OCI-LY7 (cell line): ENCODE measurements around the gene COL16A1. TPM values are rescaled to one million over a fixed set of nuclear protein-coding genes. Genes with fewer than 3 reads are reported as not detected.

ENCODE experiments used
- BruUV-seq: library from RNA; stranded (reverse); fragments of 400-500 nt; replicated peaks from 2 replicates; lab custom pipeline; 2021; lab: Mats Ljungman, UMichigan
- CTCF ChIA-PET: fragments of 300-600 bp; sonication (Branson Sonifier 250); formaldehyde crosslinking; loops from one replicate; lab custom pipeline; 2022; ENCODE audit warnings: antibody characterized with exemption; ENCODE audit not compliant: unreplicated experiment; lab: Charles Lee
- POLR2A ChIA-PET: fragments of 300-600 bp; sonication (Branson Sonifier 250); formaldehyde crosslinking; loops from one replicate; lab custom pipeline; 2022; ENCODE audit warnings: antibody characterized with exemption; lab: Charles Lee
- DNase-seq: peaks from one replicate; pipeline ENCODE4 v3.0.0-alpha.2; 2015; ENCODE audit warnings: low spot score
- H2AFZ ChIP-seq: fragments of 200-600 bp; sonication (generic), shearing (Covaris generic); 2 replicates; pipeline ENCODE4 v1.6.1; 2014; ENCODE audit warnings: mild to moderate bottlenecking, antibody characterized with exemption, low read length, moderate library complexity
- H3K27ac ChIP-seq: fragments of 200-600 bp; sonication (generic); 2 replicates; pipeline ENCODE4 v1.5.1; 2014; ENCODE audit warnings: mixed run types, low read depth, mild to moderate bottlenecking, moderate library complexity, low read length, inconsistent platforms; ENCODE audit not compliant: poor library complexity, severe bottlenecking
- H3K36me3 ChIP-seq: fragments of 200-600 bp; sonication (generic); 2 replicates; pipeline ENCODE4 v1.6.1; 2014; ENCODE audit warnings: mild to moderate bottlenecking, antibody characterized with exemption, low read length, moderate library complexity, mixed read lengths; ENCODE audit not compliant: insufficient read depth
- H3K4me1 ChIP-seq: fragments of 200-600 bp; sonication (generic); 2 replicates; pipeline ENCODE4 v1.5.1; 2014; ENCODE audit warnings: mild to moderate bottlenecking, low read length; ENCODE audit not compliant: insufficient read depth, poor library complexity, severe bottlenecking
- H3K4me2 ChIP-seq: fragments of 200-600 bp; sonication (generic); 2 replicates; pipeline ENCODE4 v1.6.1; 2014; ENCODE audit warnings: mild to moderate bottlenecking, low read length
- H3K4me3 ChIP-seq: fragments of 200-600 bp; sonication (generic); 2 replicates; pipeline ENCODE4 v1.5.1; 2014; ENCODE audit warnings: mild to moderate bottlenecking, low read depth, low read length; ENCODE audit not compliant: poor library complexity, severe bottlenecking
- H3K79me2 ChIP-seq: fragments of 200-600 bp; sonication (generic); 2 replicates; pipeline ENCODE4 v1.6.1; 2016; ENCODE audit warnings: low read depth, mild to moderate bottlenecking, low read length, moderate library complexity, mixed read lengths; ENCODE audit not compliant: insufficient read depth
- H3K9me2 ChIP-seq: fragments of 200-600 bp; sonication (generic); 2 replicates; pipeline ENCODE4 v1.6.1; 2016; ENCODE audit warnings: mild to moderate bottlenecking, low read length, mixed read lengths; ENCODE audit not compliant: insufficient read depth
- H3K9me3 ChIP-seq: fragments of 200-600 bp; sonication (generic); 2 replicates; pipeline ENCODE4 v1.6.1; 2014; ENCODE audit warnings: mild to moderate bottlenecking, mixed run types, low read length, mixed read lengths
- H4K20me1 ChIP-seq: fragments of 200-600 bp; sonication (generic); 2 replicates; pipeline ENCODE4 v1.6.1; 2014; ENCODE audit warnings: mild to moderate bottlenecking, antibody characterized with exemption, low read length, moderate library complexity, mixed read lengths; ENCODE audit not compliant: insufficient read depth
- CTCF ChIP-seq: fragments of 200-600 bp; sonication (generic); conservative IDR thresholded peaks from 2 replicates; pipeline ENCODE4 v1.5.1; 2014; ENCODE audit warnings: mild to moderate bottlenecking, antibody characterized with exemption, low read length, moderate library complexity, mixed read lengths
- EZH2phosphoT487 ChIP-seq: fragments of 200-600 bp; sonication (generic); IDR thresholded peaks from 2 replicates; pipeline ENCODE4 v1.6.1; 2018; ENCODE audit warnings: low read depth, borderline replicate concordance, mild to moderate bottlenecking, mixed run types, antibody characterized with exemption, low read length, moderate library complexity, mixed read lengths
- intact Hi-C: fragments of 100-400 bp; cut with micrococcal nuclease; formaldehyde crosslinking; loops from one replicate; pipeline ENCODE4 v1.10.0; 2022; ENCODE audit not compliant: unreplicated experiment
- total RNA-seq, 2 experiments: library from RNA; depleted of rRNA in 1 of 2; stranded (reverse); fragments of >200 nt in 1 of 2; shearing (Covaris generic) in 1 of 2; gene quantifications; 2 replicates each; pipeline ENCODE4 v1.2.3, GENCODE V29; 2014 to 2022

COL16A1 gene
- total RNA-seq, 2 experiments from 2014 or later, result not detected

DNA sequence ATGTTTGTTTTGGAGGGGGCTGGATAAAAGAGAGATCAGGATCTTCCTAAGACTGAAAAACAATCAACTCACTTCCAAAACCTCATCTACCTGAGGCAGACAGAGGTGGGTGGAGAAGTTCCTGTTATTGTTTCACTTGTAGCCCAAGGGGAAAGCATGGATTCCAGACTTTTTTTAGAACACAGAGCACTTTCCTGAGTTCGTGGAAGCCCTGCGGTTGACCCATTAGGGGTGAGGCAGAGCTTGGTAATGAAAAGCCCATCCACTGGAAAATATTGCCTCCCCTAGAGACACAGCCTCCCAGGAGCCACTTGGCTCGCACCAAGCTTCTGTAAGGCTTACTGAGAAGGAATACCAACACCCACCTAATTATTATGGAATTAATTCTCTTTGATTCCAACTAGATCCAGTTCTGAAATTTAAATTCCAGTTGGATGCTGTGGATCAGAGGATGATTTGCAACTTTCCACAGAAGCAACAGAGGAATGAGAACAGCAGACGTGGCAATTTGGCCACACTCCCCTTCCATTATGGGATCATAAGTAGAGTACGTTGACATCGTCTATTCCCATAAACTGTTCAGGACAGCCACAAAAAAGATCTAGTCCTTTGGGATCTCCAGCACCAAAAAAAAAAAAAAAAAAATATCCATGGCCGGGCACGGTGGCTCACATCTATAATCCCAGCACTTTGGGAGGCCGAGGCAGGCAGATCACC, 55.0 kb downstream of the COL16A1 start:
- H3K36me3 ChIP-seq, result no peaks in the 10 kb centered on the region
- no peak overlapping the region for H2AFZ ChIP-seq
- no peaks in the 10 kb centered on the region for H3K9me3 ChIP-seq
- no peak overlapping the region for H3K4me2 ChIP-seq
- intact Hi-C loops, result no loop called here
- H3K9me2 ChIP-seq, result no peaks in the 10 kb centered on the region
- H3K4me1 ChIP-seq, result peaks cover 8% of the 10 kb centered on the region
- no peaks in the 10 kb centered on the region for H4K20me1 ChIP-seq
- peaks cover 5% of the 10 kb centered on the region; the same call in 1 of the 2 replicates for H3K79me2 ChIP-seq
- no peak for DNase-seq
- ChIA-PET CTCF (no interaction called here), POLR2A (interaction anchor here (0.7 kb wide), 1 partner anchor 12 kb away, joined by 3 read pairs; no protein-coding TSS in a partner anchor)
- no peak overlapping the region for H3K27ac ChIP-seq
- TF ChIP-seq EZH2phosphoT487, result no peak
- no peak for TF ChIP-seq CTCF
- BruUV-seq, result no TSS peak
- H3K4me3 ChIP-seq, result no peak overlapping the region

- no peak overlapping the region for H3K4me2 ChIP-seq
- intact Hi-C loops, result no loop called here
- no peak overlapping the region for H3K27ac ChIP-seq
- H2AFZ ChIP-seq, result no peak overlapping the region
- BruUV-seq, result no TSS peak
- no peaks in the 10 kb centered on the region for H4K20me1 ChIP-seq
- no peaks in the 10 kb centered on the region for H3K9me3 ChIP-seq
- ChIA-PET CTCF (no interaction called here), POLR2A (interaction anchor here (0.6 to 0.7 kb wide), 2 partner anchors 13 to 294 kb away, joined by 3 read pairs; no protein-coding TSS in a partner anchor)
- TF ChIP-seq EZH2phosphoT487 (no peak), CTCF (no peak)
- H3K4me1 ChIP-seq, result peaks cover 14% of the 10 kb centered on the region
- H3K36me3 ChIP-seq, result no peaks in the 10 kb centered on the region
- DNase-seq, result no peak
- no peak overlapping the region for H3K4me3 ChIP-seq
- H3K9me2 ChIP-seq, result no peaks in the 10 kb centered on the region
- peaks cover 11% of the 10 kb centered on the region; the same call in 1 of the 2 replicates for H3K79me2 ChIP-seq
Observed at GRCh38 chr1:31648190-31648589, 55.6 kb downstream of the COL16A1 start.

DNA sequence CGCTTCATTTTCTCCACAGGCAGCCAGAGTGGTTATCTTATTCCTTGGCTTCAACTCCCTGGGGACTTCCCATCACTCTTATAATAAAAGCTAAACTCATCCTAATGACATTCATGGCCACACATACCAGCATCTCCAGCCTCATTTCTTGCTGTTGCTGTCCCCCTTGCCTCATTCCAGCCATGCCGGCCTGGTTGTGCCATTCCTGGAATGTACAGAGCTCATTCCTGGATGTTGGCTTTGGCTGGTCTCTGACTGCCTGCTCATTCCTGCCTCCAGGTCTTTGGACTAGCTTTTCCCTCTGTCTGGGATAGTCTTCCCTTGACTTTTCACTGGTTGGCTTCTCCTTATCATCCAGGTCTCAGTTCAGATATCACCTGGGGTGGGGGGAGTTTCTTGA, 56.7 kb downstream of the COL16A1 start:
- Histone ChIP-seq H3K27ac (no peak overlapping the region), H3K36me3 (0 out of 2 replicates have a peak, but pooled peaks cover 3% of the 10 kb centered on the region), H3K4me3 (no peak overlapping the region), H2AFZ (no peak overlapping the region), H4K20me1 (no peaks in the 10 kb centered on the region), H3K9me2 (no peaks in the 10 kb centered on the region), H3K79me2 (peaks cover 20% of the 10 kb centered on the region; the same call in 1 of the 2 replicates), H3K9me3 (no peaks in the 10 kb centered on the region), H3K4me1 (peaks cover 15% of the 10 kb centered on the region), H3K4me2 (no peak overlapping the region)
- intact Hi-C loops, result no loop called here
- CTCF ChIA-PET, result no interaction called here
- POLR2A ChIA-PET, result interaction anchor here (1.3 kb wide), 1 partner anchor 11 kb away, joined by 3 read pairs; no protein-coding TSS in a partner anchor
- DNase-seq, result no peak
- no TSS peak for BruUV-seq
- TF ChIP-seq CTCF, result no peak
- no peak for TF ChIP-seq EZH2phosphoT487
